GM12874 (cell line): ENCODE data around the gene ABLIM3.

Experiments
- CTCF ChIP-seq: IDR thresholded peaks from 2 replicates; pipeline ENCODE4 v1.5.1; 2011; ENCODE audit warnings: low read depth, mild to moderate bottlenecking, control low read depth, low read length, moderate library complexity; ENCODE audit not compliant: insufficient read depth

ABLIM3 gene

GRCh38 chr5:149282027-149282965 lies 141.0 kb downstream of the ABLIM3 start:
- no peak for TF ChIP-seq CTCF

GRCh38 chr5:149282966-149283332 lies 141.7 kb downstream of the ABLIM3 start:
- TF ChIP-seq CTCF: no peak

GRCh38 chr5:149283626-149284480 lies 142.6 kb downstream of the ABLIM3 start:
- no peak for TF ChIP-seq CTCF

GRCh38 chr5:149284501-149284900 lies 143.2 kb downstream of the ABLIM3 start:
- TF ChIP-seq CTCF: no peak

GRCh38 chr5:149285153-149285552 lies 143.9 kb downstream of the ABLIM3 start:
- TF ChIP-seq CTCF: no peak

GRCh38 chr5:149288436-149288835 lies 147.1 kb downstream of the ABLIM3 start:
- TF ChIP-seq CTCF: no peak

GRCh38 chr5:149289301-149289700 lies 148.0 kb downstream of the ABLIM3 start:
- TF ChIP-seq CTCF: no peak
